Memory B cell (primary cell): ENCODE results near the gene BCAR1.

ENCODE experiments used
- ATAC-seq: fragments of 150-1000 bp; cut with Tn5 transposase; 2 replicates; pipeline ENCODE4 v1.10.0; 2021; ENCODE audit warnings: low read depth, mild to moderate bottlenecking, moderate library complexity
- DNase-seq, 2 donors: peaks; one replicate each; pipeline ENCODE4 v3.0.0; 2022; ENCODE audit warnings: low spot score in 2 of 2
- H3K27ac Mint-ChIP-seq: one replicate; pipeline ENCODE4 v1.8.0; 2022; ENCODE audit warnings: mild to moderate bottlenecking, moderate library complexity, mixed read lengths
- H3K27me3 Mint-ChIP-seq: one replicate; pipeline ENCODE4 v1.8.0; 2022; ENCODE audit warnings: mixed read lengths
- H3K36me3 Mint-ChIP-seq: one replicate; pipeline ENCODE4 v1.8.0; 2022; ENCODE audit warnings: mild to moderate bottlenecking, mixed read lengths
- H3K4me1 Mint-ChIP-seq: one replicate; pipeline ENCODE4 v1.8.0; 2022; ENCODE audit warnings: mixed read lengths
- H3K4me3 Mint-ChIP-seq: one replicate; pipeline ENCODE4 v1.8.0; 2022; ENCODE audit warnings: mild to moderate bottlenecking, moderate library complexity, mixed read lengths
- H3K9me3 Mint-ChIP-seq: one replicate; pipeline ENCODE4 v1.8.0; 2022; ENCODE audit warnings: mixed read lengths

The BCAR1 gene

GRCh38 chr16:75264457-75264998 is 13.1 kb upstream of the BCAR1 start:
- no peak for ATAC-seq
- DNase-seq = no peak
- peaks cover 30% of the 10 kb centered on the region for H3K27me3 Mint-ChIP-seq

GRCh38 chr16:75263963-75264445 is 12.6 kb upstream of the BCAR1 start:
- Mint-ChIP-seq H3K9me3 (no peaks in the 10 kb centered on the region), H3K4me3 (peak overlapping the region; percentile 66), H3K36me3 (no peaks in the 10 kb centered on the region), H3K27ac (no peak overlapping the region), H3K4me1 (peaks cover 4% of the 10 kb centered on the region), H3K27me3 (peaks cover 31% of the 10 kb centered on the region)
- ATAC-seq = no peak
- no peak for DNase-seq

More at GRCh38 chr16:75264457-75264998, 13.1 kb upstream of the BCAR1 start:
- Mint-ChIP-seq H3K4me1 (peaks cover 4% of the 10 kb centered on the region), H3K36me3 (no peaks in the 10 kb centered on the region), H3K27ac (no peak overlapping the region), H3K9me3 (no peaks in the 10 kb centered on the region), H3K4me3 (peak overlapping the region; percentile 66)

- DNase-seq = no peak
- Mint-ChIP-seq H3K4me3 (peak overlapping the region; percentile 11), H3K4me1 (peaks cover 4% of the 10 kb centered on the region), H3K27me3 (peaks cover 31% of the 10 kb centered on the region), H3K27ac (no peak overlapping the region), H3K9me3 (no peaks in the 10 kb centered on the region), H3K36me3 (no peaks in the 10 kb centered on the region)
- no peak for ATAC-seq
Observed at GRCh38 chr16:75263291-75263962, 12.0 kb upstream of the BCAR1 start.

GRCh38 chr16:75262800-75263127 is 11.3 kb upstream of the BCAR1 start:
- no peak for ATAC-seq
- no peak for DNase-seq
- Mint-ChIP-seq H3K4me3 (no peak overlapping the region), H3K27ac (no peak overlapping the region), H3K27me3 (peaks cover 36% of the 10 kb centered on the region), H3K4me1 (peaks cover 4% of the 10 kb centered on the region), H3K36me3 (no peaks in the 10 kb centered on the region), H3K9me3 (no peaks in the 10 kb centered on the region)

GRCh38 chr16:75262104-75262799 is 10.8 kb upstream of the BCAR1 start:
- no peak for DNase-seq
- no peak overlapping the region for H3K27ac Mint-ChIP-seq
- H3K27me3 Mint-ChIP-seq = peaks cover 34% of the 10 kb centered on the region
- no peaks in the 10 kb centered on the region for H3K9me3 Mint-ChIP-seq
- H3K4me3 Mint-ChIP-seq = no peak overlapping the region
- no peaks in the 10 kb centered on the region for H3K36me3 Mint-ChIP-seq
- ATAC-seq = no peak
- H3K4me1 Mint-ChIP-seq = peaks cover 4% of the 10 kb centered on the region

GRCh38 chr16:75261590-75262078 is 10.2 kb upstream of the BCAR1 start:
- peaks cover 34% of the 10 kb centered on the region for H3K27me3 Mint-ChIP-seq
- no peaks in the 10 kb centered on the region for H3K9me3 Mint-ChIP-seq
- no peak overlapping the region for H3K4me3 Mint-ChIP-seq
- no peak for ATAC-seq
- H3K36me3 Mint-ChIP-seq = no peaks in the 10 kb centered on the region
- peaks cover 4% of the 10 kb centered on the region for H3K4me1 Mint-ChIP-seq
- H3K27ac Mint-ChIP-seq = no peak overlapping the region
- no peak for DNase-seq

- peaks cover 30% of the 10 kb centered on the region for H3K27me3 Mint-ChIP-seq
- no peaks in the 10 kb centered on the region for H3K4me1 Mint-ChIP-seq
- DNase-seq (no peak), ATAC-seq (no peak)
- no peaks in the 10 kb centered on the region for H3K9me3 Mint-ChIP-seq
- no peak overlapping the region for H3K4me3 Mint-ChIP-seq
- H3K27ac Mint-ChIP-seq = no peak overlapping the region
- H3K36me3 Mint-ChIP-seq = no peaks in the 10 kb centered on the region
Observed at GRCh38 chr16:75260851-75261589, 9.6 kb upstream of the BCAR1 start.

- H3K27me3 Mint-ChIP-seq = peaks cover 35% of the 10 kb centered on the region
- DNase-seq (no peak), ATAC-seq (no peak)
- H3K9me3 Mint-ChIP-seq = no peaks in the 10 kb centered on the region
- H3K4me1 Mint-ChIP-seq = no peaks in the 10 kb centered on the region
- H3K36me3 Mint-ChIP-seq = no peaks in the 10 kb centered on the region
- no peak overlapping the region for H3K27ac Mint-ChIP-seq
- no peak overlapping the region for H3K4me3 Mint-ChIP-seq
Observed at GRCh38 chr16:75258807-75259141, 7.3 kb upstream of the BCAR1 start.

- no peaks in the 10 kb centered on the region for H3K36me3 Mint-ChIP-seq
- no peak for ATAC-seq
- H3K4me1 Mint-ChIP-seq = no peaks in the 10 kb centered on the region
- H3K27me3 Mint-ChIP-seq = peaks cover 34% of the 10 kb centered on the region
- no peaks in the 10 kb centered on the region for H3K9me3 Mint-ChIP-seq
- no peak for DNase-seq
- no peak overlapping the region for H3K4me3 Mint-ChIP-seq
- H3K27ac Mint-ChIP-seq = no peak overlapping the region
Observed at GRCh38 chr16:75257886-75258806, 6.7 kb upstream of the BCAR1 start.

GRCh38 chr16:75256696-75257343 is 5.4 kb upstream of the BCAR1 start:
- Mint-ChIP-seq H3K27me3 (peaks cover 26% of the 10 kb centered on the region), H3K4me3 (no peak overlapping the region), H3K36me3 (no peaks in the 10 kb centered on the region), H3K27ac (no peak overlapping the region), H3K4me1 (peaks cover 2% of the 10 kb centered on the region), H3K9me3 (no peaks in the 10 kb centered on the region)
- ATAC-seq (no peak), DNase-seq (no peak)

GRCh38 chr16:75256059-75256571 is 4.7 kb upstream of the BCAR1 start:
- Mint-ChIP-seq H3K9me3 (no peaks in the 10 kb centered on the region), H3K4me1 (peaks cover 4% of the 10 kb centered on the region), H3K36me3 (no peaks in the 10 kb centered on the region), H3K27me3 (peaks cover 26% of the 10 kb centered on the region), H3K4me3 (no peak overlapping the region), H3K27ac (no peak overlapping the region)
- ATAC-seq = no peak
- DNase-seq = no peak

- H3K4me3 Mint-ChIP-seq = no peak overlapping the region
- peaks cover 7% of the 10 kb centered on the region for H3K4me1 Mint-ChIP-seq
- no peaks in the 10 kb centered on the region for H3K9me3 Mint-ChIP-seq
- peaks cover 26% of the 10 kb centered on the region for H3K27me3 Mint-ChIP-seq
- DNase-seq (no peak), ATAC-seq (no peak)
- no peaks in the 10 kb centered on the region for H3K36me3 Mint-ChIP-seq
- H3K27ac Mint-ChIP-seq = no peak overlapping the region
Observed at GRCh38 chr16:75254359-75254837, 3.0 kb upstream of the BCAR1 start.
